HepG2 (cell line): Measurements from ENCODE around the gene GORASP2. TPM values are rescaled to one million over a fixed set of nuclear protein-coding genes. Genes with fewer than 3 reads are reported as not detected.
A peak's percentile ranks its signal among the peaks of the same experiment; 100 is the strongest.

Experiments used
- ASH2L ChIP-seq: fragments of 300-600, 200-600 bp; sonication (generic); IDR thresholded peaks from 2 replicates; pipeline ENCODE4 v1.7.0; 2017; ENCODE audit warnings: low read depth, mild to moderate bottlenecking, moderate library complexity, mixed read lengths, low read length; ENCODE audit not compliant: insufficient read length
- BRCA1 ChIP-seq: sonication (generic); formaldehyde crosslinking; IDR thresholded peaks from 2 replicates; pipeline ENCODE4 v1.4.0; 2020; ENCODE audit warnings: missing genetic modification reagents
- CEBPB ChIP-seq: IDR thresholded peaks from 2 replicates; pipeline ENCODE4 v1.6.1; 2011; ENCODE audit warnings: low read depth, low read length, improper control_type of control experiment, borderline replicate concordance
- FOXA1 ChIP-seq, 2 experiments: fragments of 450-650 bp in 1 of 2; sonication (generic) in 1 of 2; formaldehyde crosslinking in 1 of 2; IDR thresholded peaks; 2 replicates each; pipeline versions ENCODE4 v1.4.0 to v1.6.1; 2016 to 2020; ENCODE audit warnings: missing genetic modification reagents in 1 of 2
- GATAD1 ChIP-seq: IDR thresholded peaks from 2 replicates; pipeline ENCODE4 v1.6.1; 2016; ENCODE audit warnings: missing genetic modification reagents, missing compliant biosample characterization
- IKZF4 ChIP-seq: sonication (generic); formaldehyde crosslinking; IDR thresholded peaks from 2 replicates; pipeline ENCODE4 v1.5.1; 2020; ENCODE audit warnings: borderline replicate concordance, mild to moderate bottlenecking, low read depth, missing genetic modification reagents; ENCODE audit errors: not compliant biosample characterization
- KAT7 ChIP-seq: IDR thresholded peaks from 2 replicates; pipeline ENCODE4 v1.6.1; 2018; ENCODE audit warnings: borderline replicate concordance, missing compliant biosample characterization
- KLF12 ChIP-seq: sonication (generic); formaldehyde crosslinking; IDR thresholded peaks from 2 replicates; pipeline ENCODE4 v1.4.0; 2020; ENCODE audit warnings: missing genetic modification reagents, borderline replicate concordance
- MAFF ChIP-seq: IDR thresholded peaks from 2 replicates; pipeline ENCODE4 v1.6.1; 2011; ENCODE audit warnings: low read depth, low read length, improper control_type of control experiment
- MEIS1 ChIP-seq: sonication (generic); formaldehyde crosslinking; IDR thresholded peaks from 2 replicates; pipeline ENCODE4 v1.9.0; 2021; ENCODE audit warnings: mild to moderate bottlenecking, missing genetic modification reagents, moderate library complexity, borderline replicate concordance
- POLR2AphosphoS5 ChIP-seq: IDR thresholded peaks from 2 replicates; pipeline ENCODE4 v1.6.1; 2012; ENCODE audit warnings: low read depth, low read length
- SAFB2 ChIP-seq: sonication (generic); formaldehyde crosslinking; IDR thresholded peaks from 2 replicates; pipeline ENCODE4 v1.5.1; 2020; ENCODE audit warnings: missing genetic modification reagents, low read depth, mild to moderate bottlenecking, borderline replicate concordance
- STAT5B ChIP-seq: sonication (generic); formaldehyde crosslinking; IDR thresholded peaks from 2 replicates; pipeline ENCODE4 v1.4.0; 2020; ENCODE audit warnings: missing genetic modification reagents
- THAP11 ChIP-seq: IDR thresholded peaks from 2 replicates; pipeline ENCODE4 v1.6.1; 2016; ENCODE audit warnings: missing biosample characterization, missing genetic modification reagents
- ZNF367 ChIP-seq: sonication (generic); formaldehyde crosslinking; IDR thresholded peaks from 2 replicates; pipeline ENCODE4 v1.4.0; 2020; ENCODE audit warnings: missing genetic modification reagents, borderline replicate concordance
- ZNF615 ChIP-seq: sonication (generic); formaldehyde crosslinking; IDR thresholded peaks from 2 replicates; pipeline ENCODE4 v1.5.0; 2020; ENCODE audit warnings: mild to moderate bottlenecking, missing genetic modification reagents, borderline replicate concordance
- ZNF768 ChIP-seq: sonication (generic); formaldehyde crosslinking; IDR thresholded peaks from 2 replicates; pipeline ENCODE4 v1.4.0; 2020; ENCODE audit warnings: missing genetic modification reagents
- ZNF839 ChIP-seq: sonication (generic); formaldehyde crosslinking; IDR thresholded peaks from 2 replicates; pipeline ENCODE4 v1.4.0; 2020; ENCODE audit warnings: missing genetic modification reagents, mild to moderate bottlenecking, borderline replicate concordance
- polyA plus RNA-seq, 8 experiments: library from polyadenylated mRNA; depleted of rRNA in 3 of 8; stranded (reverse) in 7 of 8; unstranded in 1 of 8; fragments of >200 nt; fragmentation: Illumina TruSeq in 4 of 8; extraction: Trizol in 4 of 8; gene quantifications; 2 replicates each; pipeline versions ENCODE4 v1.2.1 to v1.2.3, GENCODE V29; 2011 to 2016; ENCODE audit warnings: low read depth in 4 of 8, missing spikeins in 1 of 8, mixed read lengths in 1 of 8; ENCODE audit not compliant: insufficient read depth in 1 of 8
- total RNA-seq, 5 experiments: library from RNA; depleted of rRNA; stranded (reverse); fragments of >200 nt; fragmentation: Illumina TruSeq; extraction: Trizol; gene quantifications; 2 replicates each; pipeline ENCODE4 v1.2.3, GENCODE V29; 2016; ENCODE audit warnings: low read depth in 1 of 5
- TF ChIP-seq, protein P1 (sequence below): sonication (generic); formaldehyde crosslinking; IDR thresholded peaks from 2 replicates; pipeline ENCODE4 v1.8.1; 2023; ENCODE audit warnings: mild to moderate bottlenecking, inconsistent platforms, moderate library complexity, missing genetic modification reagents, borderline replicate concordance
- TF ChIP-seq, protein P2 (sequence below): sonication (generic); formaldehyde crosslinking; IDR thresholded peaks from 2 replicates; pipeline ENCODE4 v1.5.1; 2020; ENCODE audit warnings: missing genetic modification reagents, mild to moderate bottlenecking, borderline replicate concordance
- TF ChIP-seq, protein P3 (sequence below): IDR thresholded peaks from 2 replicates; pipeline ENCODE4 v1.6.1; 2012; ENCODE audit warnings: low read depth, low read length, improper control_type of control experiment
- TF ChIP-seq, protein P4 (sequence below): sonication (generic); formaldehyde crosslinking; IDR thresholded peaks from 2 replicates; pipeline ENCODE4 v1.4.0; 2020; ENCODE audit warnings: low read depth, mild to moderate bottlenecking, missing genetic modification reagents
- TF ChIP-seq, protein P5 (sequence below): sonication (generic); formaldehyde crosslinking; IDR thresholded peaks from 2 replicates; pipeline ENCODE4 v1.8.0; 2022; ENCODE audit warnings: mild to moderate bottlenecking, missing genetic modification reagents

The GORASP2 gene
- total and polyA plus RNA-seq, 2 of the 13 experiments (the other 11 are each of a cell fraction or from before 2014, with no cell fraction given): 103 to 239 TPM

DNA sequence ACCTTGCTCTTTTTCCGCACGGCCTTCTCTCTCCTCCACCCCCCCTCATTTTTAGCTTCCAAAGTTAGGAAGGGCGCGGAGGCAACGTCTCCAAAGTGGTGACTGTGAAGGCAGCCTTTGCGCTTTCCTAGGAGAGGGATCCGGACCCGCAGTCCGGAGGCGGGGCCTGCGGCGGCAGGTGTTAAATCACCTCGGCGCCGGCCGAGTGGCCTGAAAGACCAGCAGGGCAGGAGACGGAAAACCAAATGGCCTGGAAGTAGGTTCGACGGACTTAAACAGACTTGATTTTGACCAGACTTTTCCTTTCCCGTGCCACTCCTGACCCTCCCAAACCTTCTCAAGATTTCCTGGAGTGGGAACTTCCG, 615 bp downstream of the GORASP2 start (continued):
- TF ChIP-seq, protein P1, sequence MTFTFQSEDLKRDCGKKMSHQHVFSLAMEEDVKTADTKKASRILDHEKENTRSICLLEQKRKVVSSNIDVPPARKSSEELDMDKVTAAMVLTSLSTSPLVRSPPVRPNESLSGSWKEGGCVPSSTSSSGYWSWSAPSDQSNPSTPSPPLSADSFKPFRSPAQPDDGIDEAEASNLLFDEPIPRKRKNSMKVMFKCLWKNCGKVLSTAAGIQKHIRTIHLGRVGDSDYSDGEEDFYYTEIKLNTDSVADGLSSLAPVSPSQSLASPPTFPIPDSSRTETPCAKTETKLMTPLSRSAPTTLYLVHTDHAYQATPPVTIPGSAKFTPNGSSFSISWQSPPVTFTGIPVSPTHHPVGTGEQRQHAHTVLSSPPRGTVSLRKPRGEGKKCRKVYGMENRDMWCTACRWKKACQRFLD (CRISPR knock-in tag): 0 out of 2 replicates have a peak, but pooled peaks have one; percentile 4
- TF ChIP-seq KLF12 (CRISPR knock-in tag): peak; percentile 10; the same call in 1 of the 2 replicates
- no peak for TF ChIP-seq CEBPB
- TF ChIP-seq, protein P2, sequence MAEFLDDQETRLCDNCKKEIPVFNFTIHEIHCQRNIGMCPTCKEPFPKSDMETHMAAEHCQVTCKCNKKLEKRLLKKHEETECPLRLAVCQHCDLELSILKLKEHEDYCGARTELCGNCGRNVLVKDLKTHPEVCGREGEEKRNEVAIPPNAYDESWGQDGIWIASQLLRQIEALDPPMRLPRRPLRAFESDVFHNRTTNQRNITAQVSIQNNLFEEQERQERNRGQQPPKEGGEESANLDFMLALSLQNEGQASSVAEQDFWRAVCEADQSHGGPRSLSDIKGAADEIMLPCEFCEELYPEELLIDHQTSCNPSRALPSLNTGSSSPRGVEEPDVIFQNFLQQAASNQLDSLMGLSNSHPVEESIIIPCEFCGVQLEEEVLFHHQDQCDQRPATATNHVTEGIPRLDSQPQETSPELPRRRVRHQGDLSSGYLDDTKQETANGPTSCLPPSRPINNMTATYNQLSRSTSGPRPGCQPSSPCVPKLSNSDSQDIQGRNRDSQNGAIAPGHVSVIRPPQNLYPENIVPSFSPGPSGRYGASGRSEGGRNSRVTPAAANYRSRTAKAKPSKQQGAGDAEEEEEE (CRISPR knock-in tag): no peak
- TF ChIP-seq POLR2AphosphoS5: peak; percentile 42; the same call in 1 of the 2 replicates
- peak; percentile 72 for TF ChIP-seq MEIS1
- 0 out of 2 replicates have a peak, but pooled peaks have one; percentile 59 for TF ChIP-seq ZNF367
- peak; percentile 81; the same call in 1 of the 2 replicates for TF ChIP-seq BRCA1
- TF ChIP-seq KAT7: no peak
- TF ChIP-seq, protein P3, sequence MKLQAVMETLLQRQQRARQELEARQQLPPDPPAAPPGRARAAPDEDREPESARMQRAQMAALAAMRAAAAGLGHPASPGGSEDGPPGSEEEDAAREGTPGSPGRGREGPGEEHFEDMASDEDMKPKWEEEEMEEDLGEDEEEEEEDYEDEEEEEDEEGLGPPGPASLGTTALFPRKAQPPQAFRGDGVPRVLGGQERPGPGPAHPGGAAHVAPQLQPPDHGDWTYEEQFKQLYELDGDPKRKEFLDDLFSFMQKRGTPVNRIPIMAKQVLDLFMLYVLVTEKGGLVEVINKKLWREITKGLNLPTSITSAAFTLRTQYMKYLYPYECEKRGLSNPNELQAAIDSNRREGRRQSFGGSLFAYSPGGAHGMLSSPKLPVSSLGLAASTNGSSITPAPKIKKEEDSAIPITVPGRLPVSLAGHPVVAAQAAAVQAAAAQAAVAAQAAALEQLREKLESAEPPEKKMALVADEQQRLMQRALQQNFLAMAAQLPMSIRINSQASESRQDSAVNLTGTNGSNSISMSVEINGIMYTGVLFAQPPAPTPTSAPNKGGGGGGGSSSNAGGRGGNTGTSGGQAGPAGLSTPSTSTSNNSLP: no peak
- peak; percentile 54 for TF ChIP-seq ASH2L
- TF ChIP-seq ZNF768 (CRISPR knock-in tag): no peak
- no peak for TF ChIP-seq ZNF839 (CRISPR knock-in tag)
- no peak for TF ChIP-seq THAP11 (CRISPR knock-in tag)
- TF ChIP-seq SAFB2: no peak
- TF ChIP-seq, protein P4, sequence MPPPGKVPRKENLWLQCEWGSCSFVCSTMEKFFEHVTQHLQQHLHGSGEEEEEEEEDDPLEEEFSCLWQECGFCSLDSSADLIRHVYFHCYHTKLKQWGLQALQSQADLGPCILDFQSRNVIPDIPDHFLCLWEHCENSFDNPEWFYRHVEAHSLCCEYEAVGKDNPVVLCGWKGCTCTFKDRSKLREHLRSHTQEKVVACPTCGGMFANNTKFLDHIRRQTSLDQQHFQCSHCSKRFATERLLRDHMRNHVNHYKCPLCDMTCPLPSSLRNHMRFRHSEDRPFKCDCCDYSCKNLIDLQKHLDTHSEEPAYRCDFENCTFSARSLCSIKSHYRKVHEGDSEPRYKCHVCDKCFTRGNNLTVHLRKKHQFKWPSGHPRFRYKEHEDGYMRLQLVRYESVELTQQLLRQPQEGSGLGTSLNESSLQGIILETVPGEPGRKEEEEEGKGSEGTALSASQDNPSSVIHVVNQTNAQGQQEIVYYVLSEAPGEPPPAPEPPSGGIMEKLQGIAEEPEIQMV: peak; percentile 35; the same call in 1 of the 2 replicates
- TF ChIP-seq, protein P5, sequence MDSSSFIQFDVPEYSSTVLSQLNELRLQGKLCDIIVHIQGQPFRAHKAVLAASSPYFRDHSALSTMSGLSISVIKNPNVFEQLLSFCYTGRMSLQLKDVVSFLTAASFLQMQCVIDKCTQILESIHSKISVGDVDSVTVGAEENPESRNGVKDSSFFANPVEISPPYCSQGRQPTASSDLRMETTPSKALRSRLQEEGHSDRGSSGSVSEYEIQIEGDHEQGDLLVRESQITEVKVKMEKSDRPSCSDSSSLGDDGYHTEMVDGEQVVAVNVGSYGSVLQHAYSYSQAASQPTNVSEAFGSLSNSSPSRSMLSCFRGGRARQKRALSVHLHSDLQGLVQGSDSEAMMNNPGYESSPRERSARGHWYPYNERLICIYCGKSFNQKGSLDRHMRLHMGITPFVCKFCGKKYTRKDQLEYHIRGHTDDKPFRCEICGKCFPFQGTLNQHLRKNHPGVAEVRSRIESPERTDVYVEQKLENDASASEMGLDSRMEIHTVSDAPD: no peak
- TF ChIP-seq MAFF: no peak
- TF ChIP-seq STAT5B: no peak
- TF ChIP-seq GATAD1 (CRISPR knock-in tag): no peak
- TF ChIP-seq ZNF615: no peak
- no peak for TF ChIP-seq IKZF4 (CRISPR knock-in tag)
- no peak for TF ChIP-seq FOXA1 (IDR thresholded peaks at IDR 0.05)
- TF ChIP-seq FOXA1 (CRISPR knock-in tag; IDR thresholded peaks at IDR 0.05): no peak
